GM12864 (cell line): ENCODE measurements around the gene NGLY1.

ENCODE experiments used
- DNase-seq: peaks from one replicate; pipeline ENCODE4 v3.0.0-alpha.2; 2011; ENCODE audit warnings: low read depth
- H3K4me3 ChIP-seq: 2 replicates; pipeline ENCODE4 v1.5.1; 2011; ENCODE audit warnings: mild to moderate bottlenecking, low read depth, low read length, control low read depth
- CTCF ChIP-seq: IDR thresholded peaks from 2 replicates; pipeline ENCODE4 v1.5.1; 2011; ENCODE audit warnings: low read depth, mild to moderate bottlenecking, moderate library complexity, low read length, control low read depth, inconsistent platforms; ENCODE audit errors: missing control alignments

Gene NGLY1

GRCh38 chr3:25713341-25713985 lies 69.8 kb downstream of the NGLY1 start:
- no peak for TF ChIP-seq CTCF
- DNase-seq, result no peak
- no peak overlapping the region for H3K4me3 ChIP-seq

- DNase-seq, result no peak
- no peak overlapping the region for H3K4me3 ChIP-seq
Measured at GRCh38 chr3:25711090-25711489, 72.2 kb downstream of the NGLY1 start.

GRCh38 chr3:25708036-25708435 lies 75.2 kb downstream of the NGLY1 start:
- H3K4me3 ChIP-seq, result no peak overlapping the region
- no peak for DNase-seq
- no peak for TF ChIP-seq CTCF

More at GRCh38 chr3:25711090-25711489, 72.2 kb downstream of the NGLY1 start:
- TF ChIP-seq CTCF, result no peak

GRCh38 chr3:25707268-25707926 lies 75.8 kb downstream of the NGLY1 start:
- H3K4me3 ChIP-seq, result no peak overlapping the region
- DNase-seq, result no peak
- no peak for TF ChIP-seq CTCF

- no peak for DNase-seq
- TF ChIP-seq CTCF, result no peak
- H3K4me3 ChIP-seq, result no peak overlapping the region
Measured at GRCh38 chr3:25706213-25706612, 77.0 kb downstream of the NGLY1 start.

GRCh38 chr3:25697553-25697952 lies 85.7 kb downstream of the NGLY1 start:
- no peak for DNase-seq
- H3K4me3 ChIP-seq, result no peak overlapping the region
- no peak for TF ChIP-seq CTCF

- no peak for DNase-seq
- H3K4me3 ChIP-seq, result no peak overlapping the region
- no peak for TF ChIP-seq CTCF
Measured at GRCh38 chr3:25695731-25696420, 87.4 kb downstream of the NGLY1 start.
